IgD-negative memory B cell (primary cell): Measurements from ENCODE around the gene UPK3B. TPM values are rescaled to one million over a fixed set of nuclear protein-coding genes. Genes with fewer than 3 reads are reported as not detected.
"Not testable (repeated sequence)": the region's sequence is repeated elsewhere in the genome, so short reads cannot be mapped to it uniquely, and the experiment has no call there.

Experiments
- H3K27ac Mint-ChIP-seq, 3 donors: one replicate each; pipeline ENCODE4 v1.8.0; 2020 to 2022; ENCODE audit warnings: mild to moderate bottlenecking in 3 of 3, mixed read lengths in 3 of 3, moderate library complexity in 1 of 3
- H3K27me3 Mint-ChIP-seq: one replicate; pipeline ENCODE4 v1.8.0; 2021; ENCODE audit warnings: mixed read lengths
- H3K36me3 Mint-ChIP-seq: one replicate; pipeline ENCODE4 v1.8.0; 2020; ENCODE audit warnings: mild to moderate bottlenecking, mixed read lengths
- H3K4me1 Mint-ChIP-seq, 3 donors: one replicate each; pipeline ENCODE4 v1.8.0; 2020 to 2022; ENCODE audit warnings: mixed read lengths in 3 of 3, mild to moderate bottlenecking in 1 of 3
- H3K4me3 Mint-ChIP-seq, 4 donors: one replicate each; pipeline ENCODE4 v1.8.0; 2020 to 2022; ENCODE audit warnings: mild to moderate bottlenecking in 4 of 4, mixed read lengths in 4 of 4, moderate library complexity in 3 of 4
- H3K9me3 Mint-ChIP-seq, 3 donors: one replicate each; pipeline ENCODE4 v1.8.0; 2020 to 2021; ENCODE audit warnings: mixed read lengths in 3 of 3, mild to moderate bottlenecking in 1 of 3
- polyA plus RNA-seq: library from polyadenylated mRNA; unstranded; fragments of 300-500 nt; fragmentation: Illumina TruSeq; gene quantifications from one replicate; pipeline ENCODE4 v1.2.3, GENCODE V29; 2021

The UPK3B gene
- not detected for polyA plus RNA-seq

- H3K36me3 Mint-ChIP-seq: peaks cover 2% of the 10 kb centered on the region
- no peaks in the 10 kb centered on the region for H3K4me1 Mint-ChIP-seq
- no peak within 1 kb of the TSS for H3K27ac Mint-ChIP-seq
- peaks cover 0 to 1% (median 0%) of the 10 kb centered on the region in 3 donors for H3K9me3 Mint-ChIP-seq
- no peaks in the 10 kb centered on the region for H3K27me3 Mint-ChIP-seq
- H3K4me3 Mint-ChIP-seq: no peak within 1 kb of the TSS
These were observed at the start of gene UPK3B for GRCh38 chr7:76509931-76510877. Gene UPK3B, plus strand, starts transcription at chr7:76510552. Its CDS starts 101 bp downstream, at chr7:76510653.

GRCh38 chr7:76460767-76461166 lies 49.6 kb upstream of the UPK3B start:
- not testable (repeated sequence) for H3K9me3 Mint-ChIP-seq, H3K4me1 Mint-ChIP-seq, H3K4me3 Mint-ChIP-seq, H3K36me3 Mint-ChIP-seq, H3K27ac Mint-ChIP-seq, H3K27me3 Mint-ChIP-seq

DNA sequence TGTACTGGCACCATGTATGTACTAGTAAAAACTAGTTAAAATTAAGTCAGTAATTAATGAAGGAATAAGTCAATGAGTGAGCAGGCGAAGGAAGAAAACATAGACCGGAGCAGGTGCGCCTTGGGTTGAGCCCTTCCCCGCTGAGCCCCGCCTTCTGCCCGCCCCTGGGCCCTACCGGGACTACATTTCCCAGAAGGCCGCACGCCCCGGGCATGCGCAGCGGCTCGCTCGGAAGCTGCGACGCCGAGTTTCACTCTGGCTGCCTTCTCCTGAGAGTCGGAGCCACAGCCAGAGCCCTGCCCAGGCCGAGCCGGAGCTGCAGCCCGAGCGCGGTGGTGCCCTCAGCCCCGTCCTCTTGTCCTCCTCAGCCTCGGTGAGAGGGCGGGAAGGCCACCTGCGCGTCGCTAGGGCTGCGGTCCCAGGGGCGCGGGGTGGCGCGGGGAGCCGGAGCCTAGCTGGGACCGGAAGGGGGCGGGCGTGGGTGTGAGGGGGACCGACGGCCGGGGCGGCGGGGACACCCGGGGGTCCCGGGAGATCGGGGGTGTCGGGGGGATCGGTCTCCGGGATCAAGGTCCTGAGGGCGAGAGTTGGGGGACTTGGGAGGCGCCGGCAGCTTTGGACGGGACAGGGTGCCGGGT lies 48.8 kb upstream of the UPK3B start, which contains the start of gene DTX2:
Gene DTX2 (plus strand): TSS at position 246 of the 638 bp plus-strand sequence. CDS start 18,801 bp downstream, outside the sequence.
- not testable (repeated sequence) for H3K36me3 Mint-ChIP-seq, H3K9me3 Mint-ChIP-seq, H3K4me1 Mint-ChIP-seq, H3K27ac Mint-ChIP-seq, H3K27me3 Mint-ChIP-seq
- H3K4me3 Mint-ChIP-seq: peak within 1 kb of the TSS in 3 of 4 donors; percentile 62 to 72 (median 70)

GRCh38 chr7:76462271-76462882 lies 48.0 kb upstream of the UPK3B start:
- H3K4me3 Mint-ChIP-seq, H3K27ac Mint-ChIP-seq, H3K36me3 Mint-ChIP-seq, H3K9me3 Mint-ChIP-seq, H3K4me1 Mint-ChIP-seq, H3K27me3 Mint-ChIP-seq: not testable (repeated sequence)

- H3K27me3 Mint-ChIP-seq, H3K27ac Mint-ChIP-seq, H3K36me3 Mint-ChIP-seq, H3K4me3 Mint-ChIP-seq, H3K4me1 Mint-ChIP-seq, H3K9me3 Mint-ChIP-seq: not testable (repeated sequence)
These were observed 45.4 kb upstream of the UPK3B start for GRCh38 chr7:76464959-76465358.

- not testable (repeated sequence) for H3K27ac Mint-ChIP-seq, H3K9me3 Mint-ChIP-seq, H3K27me3 Mint-ChIP-seq, H3K4me1 Mint-ChIP-seq, H3K4me3 Mint-ChIP-seq, H3K36me3 Mint-ChIP-seq
These were observed 44.4 kb upstream of the UPK3B start for GRCh38 chr7:76465950-76466349.

GRCh38 chr7:76467743-76468404 lies 42.5 kb upstream of the UPK3B start:
- H3K27me3 Mint-ChIP-seq, H3K27ac Mint-ChIP-seq, H3K9me3 Mint-ChIP-seq, H3K4me1 Mint-ChIP-seq, H3K36me3 Mint-ChIP-seq, H3K4me3 Mint-ChIP-seq: not testable (repeated sequence)

DNA sequence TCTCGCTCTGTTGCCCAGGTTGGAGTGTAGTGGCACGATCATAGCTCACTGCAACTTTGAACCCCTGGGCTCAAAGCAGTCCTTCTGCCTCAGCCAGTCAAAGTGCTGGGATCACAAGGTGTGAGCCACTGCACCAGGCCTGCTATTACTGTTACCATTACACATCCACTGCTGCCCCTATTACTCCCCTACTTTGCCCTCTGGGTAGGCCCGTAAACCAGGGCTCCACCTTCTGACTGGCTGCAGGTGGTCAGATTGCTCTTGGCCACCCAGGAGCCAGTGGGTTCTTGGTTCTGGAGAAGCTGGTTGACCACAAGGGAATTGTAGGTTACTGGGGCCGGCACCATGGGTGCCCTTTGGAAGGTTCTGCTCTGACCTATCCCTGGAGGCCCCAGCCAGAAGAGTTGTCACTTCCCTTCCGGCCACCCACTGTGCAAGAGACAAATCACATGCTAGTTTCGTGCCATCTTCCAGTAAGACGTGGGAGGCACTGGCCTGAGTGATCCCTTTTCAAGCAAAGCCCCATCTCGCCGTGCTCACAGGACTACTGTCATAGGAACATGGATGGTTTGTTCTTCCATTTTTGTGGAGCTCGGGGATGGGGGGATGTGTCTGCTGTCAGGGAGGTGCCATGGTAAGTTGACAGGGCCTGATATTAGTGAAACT lies 38.7 kb upstream of the UPK3B start:
- not testable (repeated sequence) for H3K4me3 Mint-ChIP-seq, H3K27me3 Mint-ChIP-seq, H3K36me3 Mint-ChIP-seq, H3K27ac Mint-ChIP-seq, H3K9me3 Mint-ChIP-seq, H3K4me1 Mint-ChIP-seq

DNA sequence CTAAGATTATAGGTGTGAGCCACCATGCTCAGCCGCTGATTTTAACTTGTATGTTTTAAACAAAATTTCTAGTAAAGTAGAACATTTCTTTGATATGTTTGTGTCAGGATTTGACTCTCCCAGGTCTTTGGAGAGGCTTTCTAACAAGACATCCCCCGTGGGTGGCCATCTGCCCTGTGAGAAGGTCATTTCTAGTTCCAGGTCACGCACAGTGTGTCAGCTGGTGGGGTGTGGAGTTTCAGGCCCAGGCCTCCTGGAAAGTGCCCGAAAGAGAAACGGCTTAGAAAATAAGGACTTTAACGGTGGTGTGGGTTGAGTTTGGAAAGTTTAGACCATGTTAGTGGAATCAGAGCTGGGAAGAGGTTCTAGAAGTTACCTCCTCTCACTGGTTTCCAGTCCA lies 37.3 kb upstream of the UPK3B start:
- not testable (repeated sequence) for H3K4me1 Mint-ChIP-seq, H3K27ac Mint-ChIP-seq, H3K4me3 Mint-ChIP-seq, H3K27me3 Mint-ChIP-seq, H3K36me3 Mint-ChIP-seq, H3K9me3 Mint-ChIP-seq

GRCh38 chr7:76476280-76476679 lies 34.1 kb upstream of the UPK3B start:
- H3K9me3 Mint-ChIP-seq, H3K36me3 Mint-ChIP-seq, H3K27me3 Mint-ChIP-seq, H3K27ac Mint-ChIP-seq, H3K4me1 Mint-ChIP-seq, H3K4me3 Mint-ChIP-seq: not testable (repeated sequence)

- H3K36me3 Mint-ChIP-seq, H3K4me1 Mint-ChIP-seq, H3K27me3 Mint-ChIP-seq, H3K9me3 Mint-ChIP-seq, H3K4me3 Mint-ChIP-seq, H3K27ac Mint-ChIP-seq: not testable (repeated sequence)
These were observed 33.4 kb upstream of the UPK3B start for GRCh38 chr7:76476742-76477474.

DNA sequence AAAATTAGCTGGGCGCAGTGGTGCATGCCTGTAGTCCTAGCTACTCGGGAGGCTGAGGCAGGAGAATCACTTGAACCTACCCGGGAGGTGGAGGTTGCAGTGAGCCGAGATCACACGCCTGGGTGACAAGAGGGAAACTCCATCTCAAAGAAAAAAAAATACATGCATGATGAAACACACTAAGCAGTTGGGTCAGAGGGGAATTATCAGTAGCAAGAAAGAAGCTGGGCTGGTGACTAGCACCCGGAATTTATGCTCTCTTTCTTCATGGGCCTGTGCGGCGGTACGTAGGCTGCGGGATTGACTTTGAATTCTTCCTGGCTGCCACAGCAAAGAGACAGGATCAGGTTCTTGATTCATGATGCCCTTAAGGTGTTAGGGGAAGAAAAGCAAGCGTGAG lies 30.7 kb upstream of the UPK3B start:
- not testable (repeated sequence) for H3K36me3 Mint-ChIP-seq, H3K9me3 Mint-ChIP-seq, H3K4me1 Mint-ChIP-seq, H3K27ac Mint-ChIP-seq, H3K27me3 Mint-ChIP-seq, H3K4me3 Mint-ChIP-seq

GRCh38 chr7:76480403-76481253 lies 29.7 kb upstream of the UPK3B start:
- not testable (repeated sequence) for H3K9me3 Mint-ChIP-seq, H3K4me3 Mint-ChIP-seq, H3K27me3 Mint-ChIP-seq, H3K4me1 Mint-ChIP-seq, H3K27ac Mint-ChIP-seq, H3K36me3 Mint-ChIP-seq

- not testable (repeated sequence) for H3K4me1 Mint-ChIP-seq, H3K27ac Mint-ChIP-seq, H3K9me3 Mint-ChIP-seq, H3K27me3 Mint-ChIP-seq, H3K36me3 Mint-ChIP-seq, H3K4me3 Mint-ChIP-seq
These were observed 27.7 kb upstream of the UPK3B start for GRCh38 chr7:76482660-76483059.
